SIG-M5 (cell line): ENCODE data around the gene SOX5.

Experiments
- DNase-seq: peaks from one replicate; lab custom pipeline; 2025; lab: John Stamatoyannopoulos, UW

The SOX5 gene

GRCh38 chr12:23484238-23484637 is 465.2 kb downstream of the SOX5 start:
- DNase-seq, result no peak

GRCh38 chr12:23482571-23482970 is 466.9 kb downstream of the SOX5 start:
- DNase-seq, result no peak
